ENCODE results near the gene SIGLEC1.

- no peak for TF ChIP-seq EZH2 (IDR thresholded peaks at IDR 0.05)
- TF ChIP-seq FOXP2 (optimal IDR thresholded peaks at IDR 0.05; ENCODE audit: control extremely low read depth, extremely low read length, insufficient read depth): no peak
These were observed 11.1 kb downstream of the SIGLEC1 start for GRCh38 chr20:3701061-3701998.

All from SK-N-MC (cell line).